Measurements from ENCODE around the gene PODXL.
"Not testable (repeated sequence)": the region's sequence is repeated elsewhere in the genome, so short reads cannot be mapped to it uniquely, and the experiment has no call there.

The PODXL gene

GRCh38 chr7:131489196-131489595, 67.2 kb downstream of the PODXL start:
- no peak for DNase-seq (ENCODE audit: low spot score)

GRCh38 chr7:131488361-131488760, 68.1 kb downstream of the PODXL start:
- DNase-seq (ENCODE audit: low spot score), result no peak

- no peak for DNase-seq (ENCODE audit: low spot score)
Measured at GRCh38 chr7:131487217-131487616, 69.2 kb downstream of the PODXL start.

- no peak for DNase-seq (ENCODE audit: low spot score)
Measured at GRCh38 chr7:131486346-131486745, 70.1 kb downstream of the PODXL start.

- no peak for DNase-seq (ENCODE audit: low spot score)
Measured at GRCh38 chr7:131483586-131483985, 72.8 kb downstream of the PODXL start.

GRCh38 chr7:131482800-131483199, 73.6 kb downstream of the PODXL start:
- no peak for DNase-seq (ENCODE audit: low spot score)

GRCh38 chr7:131480384-131481315, 75.8 kb downstream of the PODXL start:
- DNase-seq (ENCODE audit: low spot score), result no peak

- no peak for DNase-seq (ENCODE audit: low spot score)
Measured at GRCh38 chr7:131476740-131477139, 79.7 kb downstream of the PODXL start.

GRCh38 chr7:131471250-131472004, 85.0 kb downstream of the PODXL start:
- DNase-seq (ENCODE audit: low spot score), result no peak

GRCh38 chr7:131467788-131468187, 88.6 kb downstream of the PODXL start:
- no peak for DNase-seq (ENCODE audit: low spot score)

GRCh38 chr7:131466735-131467365, 89.6 kb downstream of the PODXL start:
- no peak for DNase-seq (ENCODE audit: low spot score)

GRCh38 chr7:131462715-131463114, 93.7 kb downstream of the PODXL start:
- DNase-seq (ENCODE audit: low spot score), result not testable (repeated sequence)

GRCh38 chr7:131462059-131462458, 94.4 kb downstream of the PODXL start:
- DNase-seq (ENCODE audit: low spot score), result no peak

- no peak for DNase-seq (ENCODE audit: low spot score)
Measured at GRCh38 chr7:131459256-131459655, 97.2 kb downstream of the PODXL start.

- DNase-seq (ENCODE audit: low spot score), result no peak
Measured at GRCh38 chr7:131456338-131456737, 100.1 kb downstream of the PODXL start.

- DNase-seq (ENCODE audit: low spot score), result no peak
Measured at GRCh38 chr7:131455546-131455945, 100.9 kb downstream of the PODXL start.

GRCh38 chr7:131455001-131455400, 101.4 kb downstream of the PODXL start:
- no peak for DNase-seq (ENCODE audit: low spot score)

- no peak for DNase-seq (ENCODE audit: low spot score)
Measured at GRCh38 chr7:131454498-131454897, 101.9 kb downstream of the PODXL start.
